GF-D8 (cell line): Measurements from ENCODE around the gene SEMA4B.
"Not testable (repeated sequence)": the region's sequence is repeated elsewhere in the genome, so short reads cannot be mapped to it uniquely, and the experiment has no call there.

ENCODE experiments used
- DNase-seq: peaks from one replicate; lab custom pipeline; 2025; lab: John Stamatoyannopoulos, UW

SEMA4B gene

GRCh38 chr15:90201130-90201943 is at the start of gene SEMA4B:
TSS of gene SEMA4B (plus strand) at chr15:90201330. CDS start at chr15:90201579, 249 bp downstream.
- peak; percentile 19 for DNase-seq

DNA sequence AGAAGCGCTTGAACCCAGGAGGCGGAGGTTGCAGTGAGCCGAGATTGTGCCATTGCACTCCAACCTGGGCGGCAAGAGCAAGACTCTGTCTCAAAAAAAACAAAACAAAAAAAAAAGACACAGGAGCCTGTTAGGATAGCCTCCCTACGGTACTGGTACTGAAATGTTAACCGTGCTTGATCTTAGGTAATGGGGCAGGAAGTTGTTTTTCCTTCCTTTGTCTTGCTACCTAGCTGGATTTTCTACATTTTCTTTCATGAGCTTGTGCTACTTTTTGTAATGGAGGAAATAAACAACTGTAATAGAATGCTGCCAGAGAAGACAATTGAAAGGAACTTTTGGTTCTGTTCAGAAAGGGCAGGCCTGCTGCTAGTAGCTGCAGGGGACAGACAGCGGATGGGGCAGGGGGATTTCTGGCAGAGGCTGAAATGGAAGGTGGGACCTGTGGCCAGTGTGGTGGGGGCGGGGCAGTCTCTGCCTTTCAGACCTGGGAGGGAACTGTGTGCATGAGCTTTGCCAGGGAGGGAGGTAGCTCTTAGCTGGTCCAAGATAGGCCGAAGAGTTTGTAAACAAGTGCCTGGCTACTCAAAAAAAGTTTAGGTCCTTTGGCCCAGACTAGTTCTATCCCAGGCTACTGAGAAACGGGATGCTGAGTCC is 49.0 kb upstream of the SEMA4B start:
- no peak for DNase-seq

- DNase-seq = no peak
Observed at GRCh38 chr15:90153658-90154057, 47.5 kb upstream of the SEMA4B start.

DNA sequence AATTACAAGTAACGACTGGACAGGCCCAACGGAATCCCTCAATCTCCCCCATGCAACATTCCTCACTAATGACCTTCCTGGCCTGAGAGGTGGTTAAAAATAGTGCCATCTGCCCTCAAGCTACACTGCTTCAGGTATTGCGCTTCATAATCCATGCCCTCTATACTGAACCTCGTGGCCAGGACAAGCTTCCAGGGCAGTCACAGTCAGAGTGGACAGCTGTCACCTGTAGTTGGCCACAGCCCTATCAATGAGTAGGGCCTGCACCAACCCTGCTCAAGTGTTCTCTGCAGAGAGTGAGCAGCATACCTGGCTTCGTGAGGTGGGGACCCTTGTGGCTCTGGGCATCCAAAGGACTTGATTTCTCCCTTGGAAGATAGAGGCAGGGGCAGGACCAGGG is 46.9 kb upstream of the SEMA4B start:
- no peak for DNase-seq

- no peak for DNase-seq
Observed at GRCh38 chr15:90154861-90155626, 46.1 kb upstream of the SEMA4B start.

DNA sequence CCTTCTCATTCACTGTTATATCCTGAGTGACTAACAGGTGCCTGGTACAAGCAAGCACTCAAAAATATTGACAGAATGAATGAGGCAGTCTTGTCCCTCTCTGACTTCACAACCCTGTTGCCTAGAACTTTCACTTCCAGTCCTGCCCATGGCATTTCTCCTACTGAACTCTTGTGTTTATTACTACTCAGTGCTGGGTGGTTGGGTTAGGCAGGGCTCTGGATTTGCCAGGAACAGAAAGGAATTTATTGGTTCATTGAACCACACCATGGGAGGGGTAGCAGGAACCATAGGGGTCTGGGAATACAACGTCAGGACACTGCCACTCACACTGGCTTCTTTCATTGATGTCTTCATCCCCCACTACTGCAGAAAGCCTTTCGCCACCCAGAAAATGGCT is 41.9 kb upstream of the SEMA4B start:
- DNase-seq = no peak

GRCh38 chr15:90160781-90161727 is 40.1 kb upstream of the SEMA4B start:
- no peak for DNase-seq

GRCh38 chr15:90161950-90162361 is 39.2 kb upstream of the SEMA4B start:
- no peak for DNase-seq

DNA sequence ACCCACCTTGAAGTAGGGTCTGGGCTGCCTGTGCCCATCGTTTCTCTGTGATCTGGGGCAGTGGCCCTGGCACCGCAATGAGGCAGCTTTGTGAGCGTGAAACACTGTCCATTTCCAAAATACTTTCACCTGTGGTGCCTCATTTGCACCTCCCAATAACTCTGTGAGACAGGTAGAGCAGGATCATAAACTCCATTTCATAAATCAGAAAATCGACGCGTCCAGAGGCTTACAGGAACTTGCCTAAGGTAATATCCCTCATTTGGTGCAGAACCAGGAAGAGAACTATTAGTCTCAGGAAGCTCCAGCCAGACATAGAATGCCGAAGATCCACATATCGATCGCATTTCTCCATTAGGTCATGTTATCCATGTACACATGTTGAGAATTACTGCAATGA is 38.2 kb upstream of the SEMA4B start:
- DNase-seq = no peak

GRCh38 chr15:90164239-90164638 is 36.9 kb upstream of the SEMA4B start:
- not testable (repeated sequence) for DNase-seq

- no peak for DNase-seq
Observed at GRCh38 chr15:90165157-90165556, 36.0 kb upstream of the SEMA4B start.

DNA sequence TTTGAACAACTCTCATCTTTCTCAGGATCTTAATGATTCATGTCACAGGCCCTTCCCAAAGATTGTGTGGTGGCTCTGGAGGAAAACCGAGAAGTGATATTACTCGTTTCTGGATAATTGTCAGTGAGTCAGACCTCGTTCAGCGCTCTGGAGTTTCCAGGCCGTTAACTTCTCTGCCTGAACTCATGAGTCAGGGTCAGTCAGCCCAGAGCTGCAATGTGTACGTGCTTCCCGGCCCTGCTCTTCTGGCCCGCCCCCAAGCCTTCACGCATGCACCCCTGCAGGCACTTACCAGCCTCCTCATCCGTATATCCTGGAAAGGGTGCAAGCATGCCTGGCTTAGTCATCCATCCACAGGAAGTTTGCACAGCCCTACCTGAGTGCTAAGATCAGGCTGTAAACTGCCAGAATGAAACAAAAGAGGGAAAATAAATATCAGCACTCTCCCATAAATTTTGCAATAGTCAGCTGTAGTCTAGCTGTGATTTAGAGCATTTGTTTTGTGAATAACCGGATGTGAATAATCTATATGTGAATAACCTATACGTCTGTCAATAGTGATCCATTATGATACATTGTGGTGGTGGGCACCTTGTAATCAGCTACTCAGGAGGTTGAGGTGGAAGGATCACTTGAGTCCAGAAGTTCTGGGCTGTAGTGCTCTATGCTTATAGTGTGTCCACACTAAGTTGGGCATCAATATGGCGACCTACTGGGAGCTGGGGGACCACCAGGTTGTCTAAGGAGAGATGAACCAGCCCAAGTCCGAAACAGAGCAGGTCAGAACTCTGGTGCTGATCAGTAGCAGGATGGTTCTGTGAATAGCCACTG is 35.3 kb upstream of the SEMA4B start:
- no peak for DNase-seq

DNA sequence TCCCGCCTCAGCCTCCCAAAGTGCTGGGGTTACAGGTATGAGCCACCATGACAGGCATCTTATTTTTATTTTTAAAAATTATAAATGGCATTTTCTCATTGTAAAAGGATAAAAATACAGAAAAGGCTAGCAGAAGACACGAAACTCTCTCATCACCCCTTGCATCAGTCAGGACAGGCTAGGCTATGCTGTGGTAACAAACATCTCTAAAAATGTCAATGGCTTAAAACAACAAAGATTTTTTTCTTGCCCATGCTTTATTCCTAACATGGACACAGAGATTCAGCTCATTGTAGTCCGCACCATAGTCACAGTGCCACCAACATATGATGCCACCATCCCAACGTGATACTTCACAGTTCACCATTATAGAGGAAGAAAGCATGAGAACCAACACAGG is 34.0 kb upstream of the SEMA4B start:
- no peak for DNase-seq

- no peak for DNase-seq
Observed at GRCh38 chr15:90171623-90172022, 29.5 kb upstream of the SEMA4B start.

DNA sequence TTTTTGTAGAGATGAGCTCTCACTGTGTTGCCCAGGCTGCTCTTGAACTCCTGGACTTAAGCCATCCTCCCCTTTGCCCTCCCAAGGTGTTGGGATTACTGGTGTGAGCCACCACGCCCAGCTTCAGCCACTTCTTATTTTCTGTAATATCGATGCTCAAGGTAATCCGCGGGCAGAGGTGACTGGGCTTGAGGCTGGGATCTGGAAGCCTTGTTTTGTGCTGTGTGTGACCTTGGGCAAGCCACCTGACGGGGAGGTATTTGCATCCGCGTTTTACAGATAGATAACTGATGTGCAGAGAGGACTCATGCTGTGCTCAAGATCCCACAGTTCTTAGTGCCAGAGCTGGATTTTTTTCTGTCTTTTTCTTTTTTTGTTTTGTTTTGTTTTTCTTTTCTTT is 27.8 kb upstream of the SEMA4B start:
- no peak for DNase-seq

GRCh38 chr15:90174140-90174875 is 26.8 kb upstream of the SEMA4B start:
- DNase-seq = no peak

GRCh38 chr15:90177012-90177411 is 24.1 kb upstream of the SEMA4B start:
- DNase-seq = no peak

DNA sequence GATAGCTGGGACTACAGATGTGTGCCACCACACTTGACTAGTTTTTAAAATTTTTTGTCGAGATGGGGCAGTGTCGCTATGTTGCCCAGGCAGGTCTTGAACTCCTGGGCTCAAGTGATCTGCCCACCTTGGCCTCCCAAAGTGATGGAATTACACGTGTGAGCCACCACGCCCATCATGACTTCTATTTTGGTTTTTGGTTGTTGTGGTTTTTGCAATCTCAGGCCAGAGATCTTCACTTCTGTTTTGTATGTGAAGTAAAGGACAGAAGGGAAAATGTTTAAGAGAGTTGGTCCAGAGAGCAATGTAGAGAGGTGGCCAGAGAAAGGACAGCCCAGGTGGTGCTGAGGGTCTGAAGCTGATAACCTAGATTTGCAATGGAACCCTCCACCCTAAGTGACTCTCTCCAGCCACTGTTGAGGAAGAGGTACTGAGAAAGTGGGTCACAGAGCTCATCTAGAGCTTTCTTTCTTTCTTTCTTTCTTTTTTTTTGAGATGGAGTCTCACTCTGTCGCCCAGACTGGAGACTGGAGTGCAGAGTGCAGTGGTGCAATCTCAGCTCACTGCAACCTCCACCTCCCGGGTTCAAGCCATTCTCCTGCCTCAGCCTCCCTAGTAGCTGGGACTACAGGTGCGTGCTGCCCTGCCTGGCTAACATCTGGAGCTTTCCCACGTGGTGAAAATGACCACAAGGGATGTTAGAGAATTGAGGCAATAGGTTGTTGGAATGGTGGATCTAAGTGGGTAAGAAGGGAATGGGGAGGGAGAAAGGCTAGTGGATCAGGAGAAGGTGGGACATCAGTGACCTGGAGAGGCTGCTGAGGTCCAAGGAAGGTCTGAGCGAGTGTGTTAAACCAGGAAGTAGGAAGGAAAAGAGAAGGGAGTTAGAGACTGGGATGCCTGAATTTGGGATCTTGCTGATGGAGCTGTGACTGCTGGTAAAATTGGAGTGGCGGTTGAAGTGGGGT is 22.4 kb upstream of the SEMA4B start:
- no peak for DNase-seq

- DNase-seq = no peak
Observed at GRCh38 chr15:90181776-90182175, 19.4 kb upstream of the SEMA4B start.
